MG63 (cell line): ENCODE data around the gene IL23R. TPM values are rescaled to one million over a fixed set of nuclear protein-coding genes. Genes with fewer than 3 reads are reported as not detected.
"Not testable (repeated sequence)": the region's sequence is repeated elsewhere in the genome, so short reads cannot be mapped to it uniquely, and the experiment has no call there.

Source experiments
- DNase-seq: peaks from one replicate; pipeline ENCODE4 v3.0.0-alpha.2; 2020
- H3K27me3 ChIP-seq: fragments of 250-450 bp; sonication (Bioruptor Pico); 2 replicates; pipeline ENCODE4 v1.5.1; 2020; ENCODE audit warnings: mild to moderate bottlenecking, moderate library complexity
- H3K36me3 ChIP-seq: fragments of 250-450 bp; sonication (Bioruptor Pico); 2 replicates; pipeline ENCODE4 v1.5.1; 2020; ENCODE audit warnings: mild to moderate bottlenecking, moderate library complexity
- H3K4me3 ChIP-seq: fragments of 250-450 bp; sonication (Bioruptor Pico); 2 replicates; pipeline ENCODE4 v1.5.1; 2020; ENCODE audit warnings: mild to moderate bottlenecking, moderate library complexity
- H3K9me3 ChIP-seq: fragments of 250-450 bp; sonication (Bioruptor Pico); 2 replicates; pipeline ENCODE4 v1.5.1; 2020; ENCODE audit warnings: mild to moderate bottlenecking, moderate library complexity
- total RNA-seq: library from RNA; depleted of rRNA; stranded (reverse); fragments of >200 nt; shearing (Covaris generic); gene quantifications from 2 replicates; pipeline ENCODE4 v1.2.3, GENCODE V29; 2014; ENCODE audit warnings: low replicate concordance; rRNA removed

The IL23R gene, protein sequence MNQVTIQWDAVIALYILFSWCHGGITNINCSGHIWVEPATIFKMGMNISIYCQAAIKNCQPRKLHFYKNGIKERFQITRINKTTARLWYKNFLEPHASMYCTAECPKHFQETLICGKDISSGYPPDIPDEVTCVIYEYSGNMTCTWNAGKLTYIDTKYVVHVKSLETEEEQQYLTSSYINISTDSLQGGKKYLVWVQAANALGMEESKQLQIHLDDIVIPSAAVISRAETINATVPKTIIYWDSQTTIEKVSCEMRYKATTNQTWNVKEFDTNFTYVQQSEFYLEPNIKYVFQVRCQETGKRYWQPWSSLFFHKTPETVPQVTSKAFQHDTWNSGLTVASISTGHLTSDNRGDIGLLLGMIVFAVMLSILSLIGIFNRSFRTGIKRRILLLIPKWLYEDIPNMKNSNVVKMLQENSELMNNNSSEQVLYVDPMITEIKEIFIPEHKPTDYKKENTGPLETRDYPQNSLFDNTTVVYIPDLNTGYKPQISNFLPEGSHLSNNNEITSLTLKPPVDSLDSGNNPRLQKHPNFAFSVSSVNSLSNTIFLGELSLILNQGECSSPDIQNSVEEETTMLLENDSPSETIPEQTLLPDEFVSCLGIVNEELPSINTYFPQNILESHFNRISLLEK
- not detected in 2 replicates for total RNA-seq

DNA sequence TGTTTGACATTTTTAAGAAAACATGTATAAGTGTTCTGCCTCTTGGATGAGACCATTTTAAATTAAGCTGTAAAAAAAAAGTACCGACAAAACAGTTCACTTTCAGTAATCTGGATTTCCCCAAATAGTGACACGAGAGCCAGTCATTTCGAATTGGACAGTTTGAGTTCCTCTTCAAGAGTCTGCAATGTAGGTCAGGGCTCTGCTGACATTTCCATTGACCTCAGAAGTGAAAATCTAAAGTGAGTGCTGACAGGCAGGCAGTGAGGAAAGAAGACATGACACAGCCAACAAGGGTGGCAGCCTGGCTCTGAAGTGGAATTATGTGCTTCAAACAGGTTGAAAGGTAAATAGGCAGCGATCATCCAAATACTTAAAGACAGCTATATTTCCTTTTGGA, at the start of gene IL23R:
TSS of gene IL23R (plus strand) at position 259 of the 400 bp plus-strand sequence. CDS start 1,667 bp downstream, outside the sequence.
- Histone ChIP-seq H3K4me3 (no peak within 1 kb of the TSS), H3K9me3 (no peaks in the 10 kb centered on the region), H3K27me3 (no peaks in the 10 kb centered on the region), H3K36me3 (no peaks in the 10 kb centered on the region)
- DNase-seq: no peak

DNA sequence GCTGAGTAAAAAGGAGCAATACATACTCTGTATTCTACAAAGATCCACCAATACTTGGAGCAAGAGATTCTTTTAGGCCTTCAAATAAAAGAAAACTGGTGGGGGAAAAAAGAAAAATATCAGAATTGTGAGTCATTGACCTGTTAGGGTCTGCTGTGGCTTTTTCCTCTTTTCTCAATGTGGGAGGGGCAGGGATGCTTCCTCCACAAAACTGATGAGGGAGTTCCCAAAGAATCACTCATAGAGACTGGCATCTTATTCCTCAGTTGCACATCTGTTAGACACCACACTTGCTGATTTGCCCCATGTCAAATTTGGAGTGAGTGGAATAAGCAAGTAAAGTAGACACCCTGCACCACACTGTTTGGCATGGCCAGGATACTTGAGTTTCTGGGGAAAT, 48.1 kb upstream of the IL23R start:
- no peaks in the 10 kb centered on the region for H3K27me3 ChIP-seq

DNA sequence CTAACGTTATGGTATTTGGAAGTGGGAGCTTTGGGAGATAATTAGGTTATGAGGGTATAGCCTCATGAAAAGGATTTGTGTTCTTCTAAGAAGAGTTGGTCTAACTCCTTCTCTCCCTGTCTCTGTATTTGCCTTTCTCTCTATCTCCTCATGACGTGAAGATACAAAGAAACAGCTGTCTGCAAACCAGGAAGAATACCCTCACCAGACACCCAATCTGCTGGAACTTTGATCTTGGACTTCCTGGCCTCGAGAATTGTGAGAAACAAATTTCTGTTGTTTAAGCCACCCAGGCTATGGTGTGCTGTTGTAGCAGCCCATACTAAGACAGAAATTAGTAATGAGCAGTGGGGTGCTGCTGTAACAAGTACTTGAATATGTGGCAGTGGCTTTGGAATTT, 47.6 kb upstream of the IL23R start:
- DNase-seq: no peak
- H3K27me3 ChIP-seq: no peaks in the 10 kb centered on the region
- H3K9me3 ChIP-seq: no peaks in the 10 kb centered on the region
- H3K4me3 ChIP-seq: no peak overlapping the region
- H3K36me3 ChIP-seq: no peaks in the 10 kb centered on the region

More for the DNA sequence above, 48.1 kb upstream of the IL23R start:
- DNase-seq: no peak
- no peak overlapping the region for H3K4me3 ChIP-seq
- H3K36me3 ChIP-seq: no peaks in the 10 kb centered on the region
- H3K9me3 ChIP-seq: no peaks in the 10 kb centered on the region

DNA sequence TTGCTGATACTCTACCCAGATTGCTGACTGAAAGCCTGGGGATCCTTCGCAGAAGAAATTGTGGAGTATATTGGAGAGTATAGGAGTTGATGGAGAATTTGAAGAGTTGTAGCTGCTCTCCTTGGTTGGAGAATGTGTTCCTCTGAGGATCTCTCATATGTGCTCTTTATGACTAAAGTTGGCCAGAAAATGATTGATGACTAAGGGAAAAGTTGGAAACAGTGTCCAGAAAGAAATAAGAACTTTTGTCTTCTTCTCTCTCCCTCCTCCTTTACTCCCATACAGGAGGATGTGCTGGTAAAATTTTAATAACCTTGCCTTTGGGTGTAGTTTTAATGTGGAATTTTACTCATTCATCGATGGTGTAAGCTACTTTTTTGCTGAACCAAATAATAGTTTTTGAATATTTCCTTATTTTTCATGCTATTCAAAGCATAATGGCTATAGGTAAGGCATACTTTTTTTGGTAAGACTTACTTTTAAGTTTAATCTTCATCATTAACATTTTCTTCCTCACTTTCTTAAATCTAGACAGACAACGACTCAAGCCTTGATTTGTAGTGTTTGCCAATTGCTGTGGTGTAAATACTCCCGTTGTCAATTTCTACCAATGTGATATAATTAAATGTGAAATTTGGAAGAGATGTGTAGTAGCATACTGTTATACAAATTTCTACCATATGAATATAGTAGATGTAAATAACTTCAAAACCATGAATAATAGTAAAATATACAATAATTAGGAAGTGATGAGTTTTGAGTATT, 45.2 kb upstream of the IL23R start:
- Histone ChIP-seq H3K4me3 (no peak overlapping the region), H3K36me3 (no peaks in the 10 kb centered on the region), H3K9me3 (no peaks in the 10 kb centered on the region), H3K27me3 (no peaks in the 10 kb centered on the region)
- no peak for DNase-seq

DNA sequence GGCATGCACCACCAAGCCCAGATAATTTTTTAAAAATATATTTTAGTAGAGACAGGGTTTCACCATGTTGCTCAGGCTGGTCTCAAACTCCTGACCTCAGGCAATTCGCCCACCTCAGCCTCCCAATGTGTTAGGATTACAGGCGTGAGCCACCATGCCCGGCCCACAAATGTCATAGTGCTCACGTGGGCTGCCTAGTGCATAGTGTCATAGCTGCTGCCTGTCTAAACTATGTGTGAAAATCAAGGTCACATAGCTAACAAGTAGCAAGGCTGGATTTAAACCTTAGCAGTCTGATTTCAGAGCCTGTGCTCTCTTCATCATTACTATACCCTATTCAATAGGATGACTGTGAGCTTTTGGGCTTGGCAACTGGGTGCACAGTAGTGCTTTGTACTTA, 41.8 kb upstream of the IL23R start:
- Histone ChIP-seq H3K36me3 (no peaks in the 10 kb centered on the region), H3K4me3 (no peak overlapping the region), H3K27me3 (no peaks in the 10 kb centered on the region), H3K9me3 (no peaks in the 10 kb centered on the region)
- no peak for DNase-seq

DNA sequence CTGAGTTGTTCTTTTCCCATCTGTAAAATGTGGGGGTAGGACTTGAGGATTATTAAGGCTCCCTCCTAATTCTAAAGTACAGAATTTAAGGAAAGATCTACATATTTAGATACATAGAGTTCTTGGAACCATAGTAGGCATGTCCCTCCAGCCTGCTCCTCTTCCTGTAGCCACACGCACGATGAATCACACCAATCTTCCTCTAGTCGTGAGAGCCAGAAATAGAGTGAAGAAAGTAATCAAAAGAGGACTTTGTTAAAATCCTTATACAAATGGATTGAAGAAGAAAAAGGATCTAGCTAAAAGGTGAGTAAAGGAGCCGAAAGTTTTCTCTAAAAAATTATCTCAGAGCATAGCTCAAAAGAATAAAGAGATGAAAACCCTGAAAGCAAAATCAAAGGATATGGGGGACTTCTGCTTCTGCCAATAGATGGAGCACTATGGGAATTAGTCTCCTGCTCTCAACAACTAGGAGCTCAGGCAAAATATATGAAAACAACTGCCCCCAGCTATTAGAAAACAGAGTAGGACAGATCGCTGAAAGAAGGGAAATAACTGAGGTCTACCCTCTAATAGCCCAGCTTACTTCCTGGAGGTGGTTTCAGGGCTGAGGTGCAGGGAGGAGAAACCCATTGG, 40.0 kb upstream of the IL23R start:
- no peak overlapping the region for H3K4me3 ChIP-seq
- DNase-seq: peak; percentile 8
- no peaks in the 10 kb centered on the region for H3K9me3 ChIP-seq
- H3K27me3 ChIP-seq: no peaks in the 10 kb centered on the region
- H3K36me3 ChIP-seq: no peaks in the 10 kb centered on the region

DNA sequence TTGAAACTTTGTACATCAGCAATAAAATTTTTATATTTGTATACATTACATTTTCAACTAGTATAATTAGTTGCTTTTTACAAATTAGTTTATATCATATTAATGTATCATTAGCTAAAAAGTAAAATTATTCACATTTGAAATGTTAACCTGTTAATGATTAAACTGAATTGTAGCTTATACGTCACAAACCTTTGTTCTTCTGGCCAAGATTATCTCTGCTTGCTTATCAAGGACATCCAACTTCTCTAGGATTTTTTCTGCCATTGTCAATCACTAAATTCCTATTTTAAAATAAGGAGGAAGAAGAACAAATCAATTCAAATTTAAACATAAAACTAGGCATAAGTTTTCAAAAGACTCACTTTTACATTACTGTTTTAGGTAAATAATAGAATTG, 39.3 kb upstream of the IL23R start:
- DNase-seq: no peak
- no peaks in the 10 kb centered on the region for H3K36me3 ChIP-seq
- no peak overlapping the region for H3K4me3 ChIP-seq
- no peaks in the 10 kb centered on the region for H3K27me3 ChIP-seq
- no peaks in the 10 kb centered on the region for H3K9me3 ChIP-seq

DNA sequence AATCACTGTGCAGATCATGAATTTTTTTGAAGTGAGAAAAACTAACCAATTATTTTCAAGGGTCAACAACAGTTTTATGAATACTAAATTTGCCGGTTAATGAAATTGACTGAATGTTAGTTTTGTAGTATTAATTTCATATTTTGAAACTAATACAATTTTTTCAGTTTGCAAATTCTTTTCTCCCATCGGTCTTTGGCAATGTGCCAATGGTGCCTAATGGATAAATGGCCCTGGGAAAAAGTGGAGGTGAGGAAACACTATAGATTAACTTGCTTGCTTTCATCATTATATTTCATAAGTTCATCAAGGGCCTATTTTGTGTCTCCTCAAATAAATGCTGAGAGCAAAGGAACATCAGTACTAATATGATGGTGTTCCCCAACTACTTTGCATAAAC, 35.6 kb upstream of the IL23R start:
- H3K9me3 ChIP-seq: no peaks in the 10 kb centered on the region
- no peak for DNase-seq
- no peaks in the 10 kb centered on the region for H3K36me3 ChIP-seq
- H3K27me3 ChIP-seq: no peaks in the 10 kb centered on the region
- no peak overlapping the region for H3K4me3 ChIP-seq

DNA sequence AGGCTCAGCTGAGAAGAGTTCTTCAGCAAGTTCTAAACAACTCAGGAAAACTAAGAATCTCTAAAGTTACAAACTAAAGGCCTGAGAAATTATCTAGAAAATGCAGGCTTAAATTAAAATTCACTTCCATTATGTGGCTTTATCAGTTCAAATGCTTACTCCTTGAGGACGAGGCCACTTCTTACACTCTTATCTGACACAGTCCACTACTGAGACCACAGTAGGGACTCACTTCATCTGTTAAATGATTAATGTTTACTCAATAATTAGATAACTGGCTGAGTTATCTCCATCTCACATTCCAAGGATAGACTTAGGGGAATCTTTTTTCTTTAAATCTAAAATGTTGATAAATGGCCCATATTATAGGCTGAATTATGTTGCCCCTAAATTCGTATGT, 33.1 kb upstream of the IL23R start:
- H3K4me3 ChIP-seq: no peak overlapping the region
- no peaks in the 10 kb centered on the region for H3K36me3 ChIP-seq
- H3K27me3 ChIP-seq: no peaks in the 10 kb centered on the region
- no peak for DNase-seq
- H3K9me3 ChIP-seq: no peaks in the 10 kb centered on the region

DNA sequence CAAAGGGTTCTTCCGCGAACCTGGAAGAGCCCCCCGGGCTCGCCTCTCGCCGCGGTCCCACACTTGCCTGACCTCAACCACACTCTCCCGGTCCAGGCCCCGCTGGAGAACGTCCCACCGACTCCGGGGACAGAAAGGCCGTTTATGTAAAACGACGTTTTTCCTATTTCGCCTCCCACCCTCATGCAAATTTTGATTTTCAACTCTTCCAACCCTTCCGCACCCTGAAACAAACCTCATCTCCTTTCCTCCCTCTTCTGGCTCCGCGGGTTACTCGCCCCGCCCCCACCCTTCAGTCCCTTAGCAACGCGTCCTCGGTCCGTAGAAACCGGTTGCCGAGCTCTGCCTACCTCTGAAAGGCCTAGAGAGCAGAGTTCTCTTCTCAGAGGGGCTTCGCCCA, 31.6 kb upstream of the IL23R start, which contains the start of gene C1orf141:
TSS of gene C1orf141 (minus strand) at position 276 of the 400 bp plus-strand sequence. CDS start 7,730 bp downstream, outside the sequence.
- no peak for DNase-seq
- H3K36me3 ChIP-seq: no peaks in the 10 kb centered on the region
- H3K27me3 ChIP-seq: no peaks in the 10 kb centered on the region
- no peaks in the 10 kb centered on the region for H3K9me3 ChIP-seq
- no peak within 1 kb of the TSS for H3K4me3 ChIP-seq

DNA sequence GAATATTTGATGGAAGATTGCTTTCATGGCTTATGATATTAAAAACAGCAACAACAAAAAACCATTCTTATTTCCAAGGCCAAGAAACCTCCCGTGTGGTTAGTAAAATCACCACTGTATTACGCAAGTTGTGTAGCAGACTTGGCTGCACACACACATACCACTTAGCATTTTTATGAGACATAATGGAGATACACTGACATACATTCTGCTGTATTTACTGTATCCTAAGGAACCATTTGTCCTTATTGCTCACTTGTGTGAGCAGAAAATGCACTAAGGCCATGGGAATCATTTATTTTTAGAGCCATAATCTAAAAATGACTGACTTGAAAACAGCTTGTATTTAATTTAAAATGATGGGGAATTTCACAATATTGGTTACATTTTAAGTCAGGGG, 30.9 kb upstream of the IL23R start:
- H3K9me3 ChIP-seq: no peaks in the 10 kb centered on the region
- H3K36me3 ChIP-seq: no peaks in the 10 kb centered on the region
- H3K4me3 ChIP-seq: no peak overlapping the region
- no peak for DNase-seq
- H3K27me3 ChIP-seq: no peaks in the 10 kb centered on the region

DNA sequence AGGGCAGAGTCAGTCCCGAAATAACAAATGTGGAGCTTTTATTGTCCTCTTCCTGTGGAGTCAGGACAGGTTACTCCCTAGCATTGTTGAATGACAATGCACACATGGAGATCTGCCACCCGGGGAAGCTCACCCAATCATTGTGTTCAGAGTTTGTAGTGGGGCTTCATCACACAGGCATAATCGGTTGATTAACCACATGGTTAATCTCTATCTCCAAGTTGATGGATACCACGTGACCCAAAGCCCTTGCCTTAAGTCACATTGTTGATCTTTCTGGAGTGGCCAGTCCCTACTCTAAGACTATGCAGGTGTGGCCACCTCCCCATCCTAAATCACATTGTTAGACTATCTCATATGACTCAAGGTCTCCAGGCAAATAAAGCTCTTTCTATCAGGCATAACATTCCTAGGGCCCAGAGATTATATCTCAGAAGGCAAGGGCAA, 28.9 kb upstream of the IL23R start:
- Histone ChIP-seq H3K27me3 (no peaks in the 10 kb centered on the region), H3K9me3 (no peaks in the 10 kb centered on the region), H3K4me3 (no peak overlapping the region), H3K36me3 (no peaks in the 10 kb centered on the region)
- no peak for DNase-seq

DNA sequence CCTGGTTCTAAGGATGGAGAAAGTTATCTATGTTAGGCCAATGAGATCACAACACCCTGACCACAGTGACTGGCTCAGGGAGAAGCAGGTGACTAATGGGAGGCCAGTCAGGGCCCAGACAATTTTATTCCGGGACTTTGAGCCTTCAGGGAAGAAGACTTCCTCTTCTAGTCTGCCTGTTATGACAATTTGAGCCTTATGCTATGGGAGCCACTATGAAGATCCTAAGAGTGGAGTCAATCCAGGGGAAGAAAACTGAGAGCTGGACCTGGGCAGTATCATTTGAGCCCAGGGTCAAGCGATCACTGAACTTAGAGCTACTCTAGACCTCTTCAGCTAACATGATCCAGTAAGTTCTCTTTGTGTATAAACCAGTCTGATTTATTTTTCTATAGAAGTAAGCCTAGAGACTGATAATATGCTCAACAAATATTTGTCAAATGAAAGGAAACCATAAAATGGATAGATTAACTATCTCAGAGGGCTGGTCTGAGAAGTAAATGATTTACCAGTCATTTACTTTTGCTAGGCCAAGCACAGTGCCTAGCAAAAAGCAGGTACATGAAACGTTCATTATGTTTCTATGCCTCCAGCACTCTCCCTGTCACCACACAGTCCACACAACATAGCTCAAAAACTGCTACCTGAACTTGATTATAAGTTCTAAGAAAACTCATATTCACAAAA, 27.3 kb upstream of the IL23R start:
- H3K4me3 ChIP-seq: no peak overlapping the region
- H3K9me3 ChIP-seq: no peaks in the 10 kb centered on the region
- DNase-seq: no peak
- H3K27me3 ChIP-seq: no peaks in the 10 kb centered on the region
- H3K36me3 ChIP-seq: no peaks in the 10 kb centered on the region

DNA sequence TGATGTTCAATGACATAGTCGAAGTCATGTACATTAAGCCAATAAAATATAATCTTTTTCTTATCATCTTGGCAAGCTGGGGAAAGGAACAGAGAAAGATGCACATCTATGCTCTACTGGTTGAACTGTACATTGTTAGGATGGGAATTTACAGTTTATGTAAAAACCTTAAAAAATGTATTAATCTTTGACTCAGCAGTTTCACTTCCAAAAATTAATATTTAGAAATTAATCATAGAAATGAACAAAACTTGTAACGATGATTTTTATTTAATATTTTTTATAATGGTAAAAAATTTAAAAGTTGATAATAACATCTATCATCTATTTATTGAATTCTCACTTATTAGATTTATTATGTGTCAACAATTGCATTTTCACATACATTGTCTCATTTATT, 25.8 kb upstream of the IL23R start:
- Histone ChIP-seq H3K36me3 (no peaks in the 10 kb centered on the region), H3K4me3 (no peak overlapping the region), H3K27me3 (no peaks in the 10 kb centered on the region), H3K9me3 (no peaks in the 10 kb centered on the region)
- DNase-seq: no peak

DNA sequence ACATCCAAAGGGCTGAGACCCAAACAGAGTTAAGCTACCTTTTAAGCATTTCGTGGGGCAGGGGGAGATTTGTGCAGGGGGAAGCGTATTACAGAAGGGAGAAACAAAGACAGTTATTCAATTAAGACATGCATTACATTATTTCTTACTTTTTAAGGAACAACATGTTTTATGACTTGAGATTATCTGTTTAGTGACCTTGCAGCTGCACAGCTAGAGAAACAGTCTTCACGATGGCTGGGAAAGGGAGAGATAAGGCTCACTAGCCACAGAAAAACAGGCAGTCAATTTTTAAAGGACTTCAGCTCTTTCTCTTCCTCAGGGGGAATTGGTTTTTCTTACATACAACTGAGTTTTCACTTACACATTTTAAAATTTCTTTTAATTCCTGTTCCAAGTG, 24.4 kb upstream of the IL23R start:
- not testable (repeated sequence) for H3K4me3 ChIP-seq, H3K9me3 ChIP-seq, H3K27me3 ChIP-seq, DNase-seq, H3K36me3 ChIP-seq

DNA sequence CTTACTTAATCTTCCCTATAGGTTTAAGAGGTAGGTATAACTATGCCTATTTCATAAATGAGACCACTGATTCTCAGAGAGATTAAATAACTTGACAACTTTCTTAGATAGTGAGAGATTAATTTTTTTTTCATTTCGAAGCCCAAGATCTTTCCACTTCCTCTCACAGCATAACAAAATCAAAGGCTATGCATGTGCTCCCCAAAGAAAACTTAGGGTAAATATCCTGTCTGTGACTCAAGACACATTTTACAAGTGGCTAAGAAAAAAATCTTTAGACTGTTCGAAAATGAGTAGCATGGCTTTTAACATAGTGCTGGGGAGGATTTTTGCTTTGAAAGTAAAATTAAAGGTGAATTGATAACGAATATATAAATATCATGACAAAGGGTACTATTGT, 23.3 kb upstream of the IL23R start:
- Histone ChIP-seq H3K36me3 (no peaks in the 10 kb centered on the region), H3K4me3 (no peak overlapping the region), H3K9me3 (no peaks in the 10 kb centered on the region), H3K27me3 (no peaks in the 10 kb centered on the region)
- DNase-seq: no peak
